Kidney (tissue), 14 donors: ENCODE measurements around the gene LRRFIP1. TPM values are rescaled to one million over a fixed set of nuclear protein-coding genes. Genes with fewer than 3 reads are reported as not detected.
A peak's percentile ranks its signal among the peaks of the same experiment; 100 is the strongest.

Source experiments
- DNase-seq, 5 donors: peaks; one replicate each; pipeline ENCODE4 v3.0.0-alpha.2; 2013 to 2020
- FAIRE-seq: peaks from 2 replicates; lab custom pipeline; 2012; peaks lifted over from hg19 to GRCh38; lab: Jason Lieb, UNC
- H3K27ac ChIP-seq, 2 donors: one replicate each; pipeline ENCODE4 v1.7.0; 2013; ENCODE audit warnings: low read depth in 2 of 2, low read length in 2 of 2, inconsistent platforms in 1 of 2
- H3K27me3 ChIP-seq: one replicate; pipeline ENCODE4 v1.7.1; 2013; ENCODE audit warnings: low read length, inconsistent platforms; ENCODE audit not compliant: control insufficient read depth, insufficient read depth
- H3K36me3 ChIP-seq, 3 donors: one replicate each; pipeline versions ENCODE4 v1.7.0 to v1.7.1; 2013; ENCODE audit warnings: low read length in 3 of 3, control low read depth in 1 of 3, inconsistent platforms in 1 of 3; ENCODE audit not compliant: insufficient read depth in 3 of 3, control insufficient read depth in 2 of 3
- H3K4me1 ChIP-seq, 3 donors: one replicate each; pipeline versions ENCODE4 v1.7.0 to v1.7.1; 2013; ENCODE audit warnings: low read length in 3 of 3, inconsistent platforms in 1 of 3, low read depth in 1 of 3; ENCODE audit not compliant: control insufficient read depth in 2 of 3, insufficient read depth in 2 of 3
- H3K4me3 ChIP-seq, 3 donors: one replicate each; pipeline versions ENCODE4 v1.7.0 to v1.8.1; 2013; ENCODE audit warnings: low read length in 3 of 3, control low read depth in 1 of 3, inconsistent platforms in 1 of 3
- H3K9ac ChIP-seq, 3 donors: one replicate each; pipeline versions ENCODE4 v1.7.0 to v1.7.1; 2013; ENCODE audit warnings: low read length in 3 of 3, control low read depth in 1 of 3, inconsistent platforms in 1 of 3
- H3K9me3 ChIP-seq, 3 donors: one replicate each; pipeline versions ENCODE4 v1.7.0 to v1.7.1; 2013; ENCODE audit warnings: low read length in 3 of 3, control low read depth in 1 of 3, inconsistent platforms in 1 of 3; ENCODE audit not compliant: control insufficient read depth in 2 of 3, insufficient read depth in 1 of 3
- CTCF ChIP-seq: IDR thresholded peaks from 3 replicates; pipeline ENCODE4 v1.5.1; 2012; ENCODE audit warnings: mild to moderate bottlenecking, moderate library complexity, borderline replicate concordance; ENCODE audit not compliant: insufficient read depth; ENCODE audit errors: extremely low read depth
- intact Hi-C: fragments of 100-400 bp; cut with DNase I; formaldehyde crosslinking; loops from one replicate; pipeline ENCODE4 v1.11.1; 2022
- polyA plus RNA-seq: library from polyadenylated mRNA; stranded (reverse); fragments of 350-450 nt; fragmentation: Illumina TruSeq; extraction: RNeasy Lipid Tissue Mini Kit (QIAGEN cat#74804); gene quantifications from one replicate; pipeline ENCODE4 v1.2.3, GENCODE V29; 2014; ENCODE audit warnings: low read depth, low replicate concordance; ENCODE audit not compliant: insufficient read depth
- total RNA-seq: library from RNA; stranded (reverse); fragmentation: NEBNext Ultra II Directional; extraction: Animal tissue kit (Norgen Biotek cat#: 25700); gene quantifications from one replicate; pipeline ENCODE4 v1.2.1, GENCODE V29; 2021
- donor health status: control.
- donor health status: control.
- donor health status: control.
- donor health status: control.
- donor health status: control.
- donor health status: DM: yes; HTN: yes; CAD: no.
- donor health status: Normal renal cell carcinoma (clear cell type).

Gene LRRFIP1
- total and polyA plus RNA-seq, 2 donors from 2014 or later: 39.1 to 204 TPM

- H3K36me3 ChIP-seq: no peaks in the 10 kb centered on the region
- no peaks in the 10 kb centered on the region for H3K9me3 ChIP-seq
- no peak for FAIRE-seq
- intact Hi-C loops: no loop called here
- H3K9ac ChIP-seq: no peak overlapping the region
- no peak overlapping the region for H3K4me3 ChIP-seq
- no peak for DNase-seq
- peaks cover 2 to 19% (median 17%) of the 10 kb centered on the region in 3 donors for H3K4me1 ChIP-seq
- no peaks in the 10 kb centered on the region for H3K27me3 ChIP-seq
- no peak for TF ChIP-seq CTCF
- peak overlapping the region; percentile 67 to 81 for H3K27ac ChIP-seq
Measured at GRCh38 chr2:237625777-237626176, 1.6 kb upstream of the LRRFIP1 start.

GRCh38 chr2:237626813-237627440, 460 bp upstream of the LRRFIP1 start:
- Histone ChIP-seq H3K36me3 (no peaks in the 10 kb centered on the region), H3K27ac (peak overlapping the region; percentile 67 to 79), H3K27me3 (no peaks in the 10 kb centered on the region), H3K4me3 (peak overlapping the region in 1 of 3 donors; percentile 56), H3K9me3 (no peaks in the 10 kb centered on the region), H3K4me1 (peaks cover 2 to 21% (median 19%) of the 10 kb centered on the region in 3 donors), H3K9ac (peak overlapping the region in 2 of 3 donors; percentile 52 to 59)
- intact Hi-C loops: no loop called here
- FAIRE-seq (no peak), DNase-seq (peak; percentile 37 to 82 (median 66))
- TF ChIP-seq CTCF: no peak

GRCh38 chr2:237628247-237629187, 1.1 kb downstream of the LRRFIP1 start:
- Histone ChIP-seq H3K9ac (peak overlapping the region; percentile 69 to 83 (median 76)), H3K27ac (peak overlapping the region; percentile 8 to 22), H3K27me3 (no peaks in the 10 kb centered on the region), H3K4me1 (peaks cover 2 to 26% (median 24%) of the 10 kb centered on the region in 3 donors), H3K9me3 (no peaks in the 10 kb centered on the region), H3K36me3 (no peaks in the 10 kb centered on the region), H3K4me3 (peak overlapping the region; percentile 75 to 87 (median 81))
- FAIRE-seq: no peak
- intact Hi-C loops: no loop called here
- TF ChIP-seq CTCF: no peak
- no peak for DNase-seq
